ENCODE data around the gene TFAP2B.

TFAP2B gene

GRCh38 chr6:50824552-50824951, 5.9 kb downstream of the TFAP2B start:
- DNase-seq (ENCODE audit: low read depth in 2 of 2), result no peak

GRCh38 chr6:50825375-50826036, 6.8 kb downstream of the TFAP2B start:
- DNase-seq (ENCODE audit: low read depth in 2 of 2), result no peak

- DNase-seq (ENCODE audit: low read depth in 2 of 2), result no peak
Observed at GRCh38 chr6:50826037-50826761, 7.5 kb downstream of the TFAP2B start.

- DNase-seq (ENCODE audit: low read depth in 2 of 2), result no peak
Observed at GRCh38 chr6:50826803-50827202, 8.1 kb downstream of the TFAP2B start.

GRCh38 chr6:50829049-50829448, 10.4 kb downstream of the TFAP2B start:
- DNase-seq (ENCODE audit: low read depth in 2 of 2), result no peak

- DNase-seq (ENCODE audit: low read depth in 2 of 2), result no peak
Observed at GRCh38 chr6:50829898-50830444, 11.3 kb downstream of the TFAP2B start.

- no peak for DNase-seq (ENCODE audit: low read depth in 2 of 2)
Observed at GRCh38 chr6:50831186-50831585, 12.5 kb downstream of the TFAP2B start.

GRCh38 chr6:50832912-50833311, 14.2 kb downstream of the TFAP2B start:
- no peak for DNase-seq (ENCODE audit: low read depth in 2 of 2)

- no peak for DNase-seq (ENCODE audit: low read depth in 2 of 2)
Observed at GRCh38 chr6:50834929-50835410, 16.3 kb downstream of the TFAP2B start.

- no peak for DNase-seq (ENCODE audit: low read depth in 2 of 2)
Observed at GRCh38 chr6:50836231-50836630, 17.6 kb downstream of the TFAP2B start.

- no peak for DNase-seq (ENCODE audit: low read depth in 2 of 2)
Observed at GRCh38 chr6:50837589-50838445, 19.1 kb downstream of the TFAP2B start.

- DNase-seq (ENCODE audit: low read depth in 2 of 2), result no peak
Observed at GRCh38 chr6:50840112-50840810, 21.6 kb downstream of the TFAP2B start.

GRCh38 chr6:50840811-50841192, 22.1 kb downstream of the TFAP2B start:
- DNase-seq (ENCODE audit: low read depth in 2 of 2), result no peak

GRCh38 chr6:50842446-50842845, 23.8 kb downstream of the TFAP2B start:
- no peak for DNase-seq (ENCODE audit: low read depth in 2 of 2)

- DNase-seq (ENCODE audit: low read depth in 2 of 2), result no peak
Observed at GRCh38 chr6:50842861-50843384, 24.3 kb downstream of the TFAP2B start.

- DNase-seq (ENCODE audit: low read depth in 2 of 2), result no peak
Observed at GRCh38 chr6:50843842-50844241, 25.2 kb downstream of the TFAP2B start.

GRCh38 chr6:50845499-50846143, 26.9 kb downstream of the TFAP2B start:
- DNase-seq (ENCODE audit: low read depth in 2 of 2), result no peak

GRCh38 chr6:50846144-50846851, 27.6 kb downstream of the TFAP2B start:
- no peak for DNase-seq (ENCODE audit: low read depth in 2 of 2)

- no peak for DNase-seq (ENCODE audit: low read depth in 2 of 2)
Observed at GRCh38 chr6:50846852-50847155, 28.1 kb downstream of the TFAP2B start.

GRCh38 chr6:50847890-50848594, 29.4 kb downstream of the TFAP2B start:
- no peak for DNase-seq (ENCODE audit: low read depth in 2 of 2)
